Endometrial microvascular endothelial cells (primary cell): Measurements from ENCODE around the gene SLC26A9. TPM values are rescaled to one million over a fixed set of nuclear protein-coding genes. Genes with fewer than 3 reads are reported as not detected.

Source experiments
- in situ Hi-C: cut with HindIII; loops from 2 replicates; pipeline ENCODE4 v1.10.0; 2017; ENCODE audit warnings: low sequenced_read_pairs, low pct_unique_long_range_greater_than_20kb; ENCODE audit errors: inconsistent ontology term
- total RNA-seq: library from RNA; depleted of rRNA; stranded (reverse); fragments of >200 nt; gene quantifications from one replicate; pipeline ENCODE4 v1.2.3, GENCODE V29; 2015; ENCODE audit errors: inconsistent ontology term

Gene SLC26A9
- total RNA-seq, 1 donor from 2014 or later: 0.56 TPM

DNA sequence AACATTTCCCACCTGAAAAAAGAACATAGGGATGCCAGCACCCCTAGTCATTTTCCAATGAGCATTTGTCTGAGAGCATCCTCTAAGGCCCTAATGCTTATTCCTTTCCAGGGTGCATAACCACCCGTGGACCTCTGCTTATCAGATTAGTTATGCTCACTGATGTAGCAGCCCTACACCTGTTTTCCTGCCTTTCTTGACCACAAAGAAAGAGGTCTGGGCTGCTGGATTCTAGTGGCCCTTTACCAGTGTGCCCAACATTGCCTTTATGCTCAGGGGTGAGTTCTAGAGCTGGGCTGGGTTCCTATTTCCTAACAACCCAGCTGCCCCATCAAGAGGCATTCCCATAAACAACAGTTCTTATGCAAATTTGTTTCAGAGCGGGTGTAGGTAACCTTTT lies 73.0 kb downstream of the SLC26A9 start:
- in situ Hi-C loops: no loop called here

Other genes starting within 250 kb of the SLC26A9 start
- 120 TPM for gene NUCKS1, start 193.3 kb downstream of the SLC26A9 start, total RNA-seq
- gene RAB29, start 168.0 kb downstream of the SLC26A9 start, total RNA-seq: 29.9 TPM
- 17.1 TPM for gene SLC41A1, start 130.3 kb downstream of the SLC26A9 start, total RNA-seq
- gene PM20D1, start 93.3 kb downstream of the SLC26A9 start, total RNA-seq: not detected
- gene RAB7B, start 59.9 kb upstream of the SLC26A9 start, total RNA-seq: not detected
- not detected for gene CTSE, start 80.4 kb upstream of the SLC26A9 start, total RNA-seq
- gene RHEX, start 109.7 kb upstream of the SLC26A9 start, total RNA-seq: not detected
- gene AVPR1B, start 173.9 kb upstream of the SLC26A9 start, total RNA-seq: not detected